HEK293 (cell line): Measurements from ENCODE around the gene PGGT1B.

Source experiments
- EGR2 ChIP-seq: fragments of 450-650 bp; formaldehyde crosslinking; IDR thresholded peaks from 2 replicates; pipeline ENCODE4 v1.5.1; 2016; ENCODE audit warnings: low read depth, missing biosample characterization, missing genetic modification characterization
- FEZF1 ChIP-seq: fragments of 450-650 bp; formaldehyde crosslinking; IDR thresholded peaks from 2 replicates; pipeline ENCODE4 v1.5.1; 2016; ENCODE audit warnings: missing biosample characterization, missing genetic modification characterization
- GFI1B ChIP-seq: fragments of 450-650 bp; formaldehyde crosslinking; IDR thresholded peaks from 2 replicates; pipeline ENCODE4 v1.5.1; 2016; ENCODE audit warnings: missing biosample characterization, missing genetic modification characterization
- KLF17 ChIP-seq: fragments of 450-650 bp; formaldehyde crosslinking; IDR thresholded peaks from 2 replicates; pipeline ENCODE4 v1.5.1; 2016; ENCODE audit warnings: missing biosample characterization, missing genetic modification characterization
- PRDM10 ChIP-seq: fragments of 450-650 bp; formaldehyde crosslinking; IDR thresholded peaks from 2 replicates; pipeline ENCODE4 v1.5.1; 2016; ENCODE audit warnings: missing biosample characterization, missing genetic modification characterization
- RBAK ChIP-seq: fragments of 450-650 bp; formaldehyde crosslinking; IDR thresholded peaks from 2 replicates; pipeline ENCODE4 v1.5.1; 2016; ENCODE audit warnings: missing biosample characterization, missing genetic modification characterization
- SP7 ChIP-seq: fragments of 450-650 bp; formaldehyde crosslinking; IDR thresholded peaks from 2 replicates; pipeline ENCODE4 v1.5.1; 2016; ENCODE audit warnings: missing biosample characterization, missing genetic modification characterization
- WT1 ChIP-seq: fragments of 450-650 bp; formaldehyde crosslinking; IDR thresholded peaks from 2 replicates; pipeline ENCODE4 v1.5.1; 2016; ENCODE audit warnings: missing biosample characterization, missing genetic modification characterization
- ZBTB21 ChIP-seq: fragments of 450-650 bp; formaldehyde crosslinking; IDR thresholded peaks from 2 replicates; pipeline ENCODE4 v1.5.1; 2017; ENCODE audit warnings: missing biosample characterization, missing genetic modification characterization
- ZIC2 ChIP-seq: fragments of 450-650 bp; formaldehyde crosslinking; IDR thresholded peaks from 2 replicates; pipeline ENCODE4 v1.5.1; 2016; ENCODE audit warnings: missing biosample characterization, missing genetic modification characterization
- ZNF214 ChIP-seq: fragments of 450-650 bp; formaldehyde crosslinking; IDR thresholded peaks from 2 replicates; pipeline ENCODE4 v1.5.1; 2017; ENCODE audit warnings: missing biosample characterization, mild to moderate bottlenecking, missing genetic modification characterization, borderline replicate concordance
- ZNF311 ChIP-seq: fragments of 450-650 bp; formaldehyde crosslinking; IDR thresholded peaks from 2 replicates; pipeline ENCODE4 v1.5.1; 2017; ENCODE audit warnings: missing biosample characterization, missing genetic modification characterization, borderline replicate concordance
- ZNF391 ChIP-seq: fragments of 450-650 bp; formaldehyde crosslinking; IDR thresholded peaks from 2 replicates; pipeline ENCODE4 v1.5.1; 2016; ENCODE audit warnings: low read depth, missing biosample characterization, missing genetic modification characterization, borderline replicate concordance
- ZNF488 ChIP-seq: fragments of 450-650 bp; formaldehyde crosslinking; IDR thresholded peaks from 2 replicates; pipeline ENCODE4 v1.5.1; 2016; ENCODE audit warnings: missing biosample characterization, missing genetic modification characterization
- ZNF501 ChIP-seq: fragments of 450-650 bp; formaldehyde crosslinking; IDR thresholded peaks from 2 replicates; pipeline ENCODE4 v1.5.1; 2016; ENCODE audit warnings: missing biosample characterization, missing genetic modification characterization
- ZNF701 ChIP-seq: fragments of 450-650 bp; formaldehyde crosslinking; IDR thresholded peaks from 2 replicates; pipeline ENCODE4 v1.5.1; 2016; ENCODE audit warnings: missing biosample characterization, missing genetic modification characterization
- ZNF776 ChIP-seq: fragments of 450-650 bp; formaldehyde crosslinking; IDR thresholded peaks from 2 replicates; pipeline ENCODE4 v1.5.0; 2017; ENCODE audit warnings: missing biosample characterization, missing genetic modification characterization, borderline replicate concordance
- ZNF791 ChIP-seq: fragments of 450-650 bp; formaldehyde crosslinking; IDR thresholded peaks from 2 replicates; pipeline ENCODE4 v1.5.1; 2016; ENCODE audit warnings: missing biosample characterization, missing genetic modification characterization
- ZSCAN16 ChIP-seq: fragments of 450-650 bp; formaldehyde crosslinking; IDR thresholded peaks from 2 replicates; pipeline ENCODE4 v1.5.1; 2016; ENCODE audit warnings: missing biosample characterization, missing genetic modification characterization
- TF ChIP-seq, protein P1 (sequence below): fragments of 450-650 bp; formaldehyde crosslinking; IDR thresholded peaks from 2 replicates; pipeline ENCODE4 v1.5.1; 2016; ENCODE audit warnings: missing biosample characterization, missing genetic modification characterization, borderline replicate concordance
- TF ChIP-seq, protein P2 (sequence below): fragments of 450-650 bp; formaldehyde crosslinking; IDR thresholded peaks from 2 replicates; pipeline ENCODE4 v1.5.1; 2016; ENCODE audit warnings: missing biosample characterization, missing genetic modification characterization
- TF ChIP-seq, protein P3 (sequence below): fragments of 450-650 bp; formaldehyde crosslinking; IDR thresholded peaks from 2 replicates; pipeline ENCODE4 v1.5.1; 2016; ENCODE audit warnings: missing biosample characterization, missing genetic modification characterization
- TF ChIP-seq, protein P4 (sequence below): fragments of 450-650 bp; formaldehyde crosslinking; IDR thresholded peaks from 2 replicates; pipeline ENCODE4 v1.5.1; 2016; ENCODE audit warnings: missing biosample characterization, missing genetic modification characterization
- TF ChIP-seq, protein P5 (sequence below): fragments of 450-650 bp; formaldehyde crosslinking; IDR thresholded peaks from 2 replicates; pipeline ENCODE4 v1.5.1; 2016; ENCODE audit warnings: missing biosample characterization, missing genetic modification characterization

PGGT1B gene

DNA sequence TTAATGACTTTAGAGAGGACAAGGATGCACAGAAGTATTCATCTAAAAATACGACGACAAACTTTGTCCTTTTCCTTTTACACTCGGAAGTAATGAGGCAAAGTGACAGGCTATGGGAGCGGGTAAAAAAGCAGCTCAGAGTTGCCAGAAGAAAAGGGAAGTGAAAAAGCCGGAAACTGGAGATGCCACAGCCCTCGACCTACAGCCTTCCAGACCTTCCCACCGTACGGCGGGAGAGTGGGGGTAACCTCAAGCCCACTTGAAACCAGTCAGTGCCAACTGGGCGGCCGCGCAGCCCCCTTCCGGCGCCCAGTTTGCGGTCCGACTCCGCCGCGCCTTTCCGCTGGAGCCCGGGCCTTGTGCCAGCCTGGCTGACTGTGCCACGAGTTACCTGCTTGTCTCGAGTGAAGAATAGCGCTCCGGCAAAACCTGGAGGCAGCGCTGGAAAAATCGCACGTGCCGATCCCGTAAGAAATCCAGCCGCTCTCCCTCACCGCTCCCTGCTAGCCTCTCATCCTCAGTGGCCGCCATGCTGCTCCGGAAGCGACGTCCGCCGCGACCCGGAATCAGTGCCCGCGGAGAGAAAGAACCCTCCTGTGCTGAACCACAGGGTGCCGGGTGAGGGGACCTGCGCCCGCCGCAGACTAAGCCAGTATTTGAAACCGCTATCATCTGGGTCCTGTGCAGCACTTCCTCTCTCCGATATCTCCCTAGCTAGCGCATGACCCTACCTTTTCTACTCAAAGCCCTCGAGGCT lies at the start of gene PGGT1B (continued):
- TF ChIP-seq, protein P1, sequence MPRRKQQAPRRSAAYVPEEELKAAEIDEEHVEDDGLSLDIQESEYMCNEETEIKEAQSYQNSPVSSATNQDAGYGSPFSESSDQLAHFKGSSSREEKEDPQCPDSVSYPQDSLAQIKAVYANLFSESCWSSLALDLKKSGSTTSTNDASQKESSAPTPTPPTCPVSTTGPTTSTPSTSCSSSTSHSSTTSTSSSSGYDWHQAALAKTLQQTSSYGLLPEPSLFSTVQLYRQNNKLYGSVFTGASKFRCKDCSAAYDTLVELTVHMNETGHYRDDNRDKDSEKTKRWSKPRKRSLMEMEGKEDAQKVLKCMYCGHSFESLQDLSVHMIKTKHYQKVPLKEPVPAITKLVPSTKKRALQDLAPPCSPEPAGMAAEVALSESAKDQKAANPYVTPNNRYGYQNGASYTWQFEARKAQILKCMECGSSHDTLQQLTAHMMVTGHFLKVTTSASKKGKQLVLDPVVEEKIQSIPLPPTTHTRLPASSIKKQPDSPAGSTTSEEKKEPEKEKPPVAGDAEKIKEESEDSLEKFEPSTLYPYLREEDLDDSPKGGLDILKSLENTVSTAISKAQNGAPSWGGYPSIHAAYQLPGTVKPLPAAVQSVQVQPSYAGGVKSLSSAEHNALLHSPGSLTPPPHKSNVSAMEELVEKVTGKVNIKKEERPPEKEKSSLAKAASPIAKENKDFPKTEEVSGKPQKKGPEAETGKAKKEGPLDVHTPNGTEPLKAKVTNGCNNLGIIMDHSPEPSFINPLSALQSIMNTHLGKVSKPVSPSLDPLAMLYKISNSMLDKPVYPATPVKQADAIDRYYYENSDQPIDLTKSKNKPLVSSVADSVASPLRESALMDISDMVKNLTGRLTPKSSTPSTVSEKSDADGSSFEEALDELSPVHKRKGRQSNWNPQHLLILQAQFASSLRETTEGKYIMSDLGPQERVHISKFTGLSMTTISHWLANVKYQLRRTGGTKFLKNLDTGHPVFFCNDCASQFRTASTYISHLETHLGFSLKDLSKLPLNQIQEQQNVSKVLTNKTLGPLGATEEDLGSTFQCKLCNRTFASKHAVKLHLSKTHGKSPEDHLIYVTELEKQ (tag by site-specific recombination), result no peak
- TF ChIP-seq, protein P2, sequence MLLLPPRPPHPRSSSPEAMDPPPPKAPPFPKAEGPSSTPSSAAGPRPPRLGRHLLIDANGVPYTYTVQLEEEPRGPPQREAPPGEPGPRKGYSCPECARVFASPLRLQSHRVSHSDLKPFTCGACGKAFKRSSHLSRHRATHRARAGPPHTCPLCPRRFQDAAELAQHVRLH, result peak; percentile 68; the same call in 1 of the 2 replicates
- TF ChIP-seq FEZF1 (tag by site-specific recombination), result no peak
- no peak for TF ChIP-seq ZNF391 (tag by site-specific recombination)
- TF ChIP-seq, protein P3, sequence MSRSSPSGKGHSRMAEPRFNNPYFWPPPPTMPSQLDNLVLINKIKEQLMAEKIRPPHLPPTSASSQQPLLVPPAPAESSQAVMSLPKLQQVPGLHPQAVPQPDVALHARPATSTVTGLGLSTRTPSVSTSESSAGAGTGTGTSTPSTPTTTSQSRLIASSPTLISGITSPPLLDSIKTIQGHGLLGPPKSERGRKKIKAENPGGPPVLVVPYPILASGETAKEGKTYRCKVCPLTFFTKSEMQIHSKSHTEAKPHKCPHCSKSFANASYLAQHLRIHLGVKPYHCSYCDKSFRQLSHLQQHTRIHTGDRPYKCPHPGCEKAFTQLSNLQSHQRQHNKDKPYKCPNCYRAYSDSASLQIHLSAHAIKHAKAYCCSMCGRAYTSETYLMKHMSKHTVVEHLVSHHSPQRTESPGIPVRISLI (tag by site-specific recombination), result 0 out of 2 replicates have a peak, but pooled peaks have one; percentile 27
- peak; percentile 93 for TF ChIP-seq PRDM10 (tag by site-specific recombination)
- TF ChIP-seq RBAK (tag by site-specific recombination), result no peak
- TF ChIP-seq ZNF311 (tag by site-specific recombination), result no peak
- peak; percentile 43; the same call in 1 of the 2 replicates for TF ChIP-seq EGR2 (tag by site-specific recombination)
- TF ChIP-seq WT1 (tag by site-specific recombination), result no peak; the same call in 1 of the 2 replicates
- peak; percentile 88 for TF ChIP-seq ZIC2 (tag by site-specific recombination)
- peak; percentile 65 for TF ChIP-seq GFI1B
- no peak for TF ChIP-seq ZNF701 (tag by site-specific recombination)
- no peak for TF ChIP-seq ZNF776
- TF ChIP-seq, protein P4, sequence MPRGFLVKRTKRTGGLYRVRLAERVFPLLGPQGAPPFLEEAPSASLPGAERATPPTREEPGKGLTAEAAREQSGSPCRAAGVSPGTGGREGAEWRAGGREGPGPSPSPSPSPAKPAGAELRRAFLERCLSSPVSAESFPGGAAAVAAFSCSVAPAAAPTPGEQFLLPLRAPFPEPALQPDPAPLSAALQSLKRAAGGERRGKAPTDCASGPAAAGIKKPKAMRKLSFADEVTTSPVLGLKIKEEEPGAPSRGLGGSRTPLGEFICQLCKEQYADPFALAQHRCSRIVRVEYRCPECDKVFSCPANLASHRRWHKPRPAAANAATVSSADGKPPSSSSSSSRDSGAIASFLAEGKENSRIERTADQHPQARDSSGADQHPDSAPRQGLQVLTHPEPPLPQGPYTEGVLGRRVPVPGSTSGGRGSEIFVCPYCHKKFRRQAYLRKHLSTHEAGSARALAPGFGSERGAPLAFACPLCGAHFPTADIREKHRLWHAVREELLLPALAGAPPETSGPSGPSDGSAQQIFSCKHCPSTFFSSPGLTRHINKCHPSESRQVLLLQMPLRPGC, result 0 out of 2 replicates have a peak, but pooled peaks have one; percentile 10
- TF ChIP-seq KLF17 (tag by site-specific recombination), result no peak
- TF ChIP-seq ZBTB21 (tag by site-specific recombination), result peak; percentile 31
- peak; percentile 96 for TF ChIP-seq ZNF501 (tag by site-specific recombination)
- TF ChIP-seq SP7 (tag by site-specific recombination), result peak; percentile 67
- TF ChIP-seq, protein P5, sequence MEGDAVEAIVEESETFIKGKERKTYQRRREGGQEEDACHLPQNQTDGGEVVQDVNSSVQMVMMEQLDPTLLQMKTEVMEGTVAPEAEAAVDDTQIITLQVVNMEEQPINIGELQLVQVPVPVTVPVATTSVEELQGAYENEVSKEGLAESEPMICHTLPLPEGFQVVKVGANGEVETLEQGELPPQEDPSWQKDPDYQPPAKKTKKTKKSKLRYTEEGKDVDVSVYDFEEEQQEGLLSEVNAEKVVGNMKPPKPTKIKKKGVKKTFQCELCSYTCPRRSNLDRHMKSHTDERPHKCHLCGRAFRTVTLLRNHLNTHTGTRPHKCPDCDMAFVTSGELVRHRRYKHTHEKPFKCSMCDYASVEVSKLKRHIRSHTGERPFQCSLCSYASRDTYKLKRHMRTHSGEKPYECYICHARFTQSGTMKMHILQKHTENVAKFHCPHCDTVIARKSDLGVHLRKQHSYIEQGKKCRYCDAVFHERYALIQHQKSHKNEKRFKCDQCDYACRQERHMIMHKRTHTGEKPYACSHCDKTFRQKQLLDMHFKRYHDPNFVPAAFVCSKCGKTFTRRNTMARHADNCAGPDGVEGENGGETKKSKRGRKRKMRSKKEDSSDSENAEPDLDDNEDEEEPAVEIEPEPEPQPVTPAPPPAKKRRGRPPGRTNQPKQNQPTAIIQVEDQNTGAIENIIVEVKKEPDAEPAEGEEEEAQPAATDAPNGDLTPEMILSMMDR (tag by site-specific recombination), result peak; percentile 65; the same call in 1 of the 2 replicates
- TF ChIP-seq ZNF791 (tag by site-specific recombination), result no peak
- TF ChIP-seq ZNF214 (tag by site-specific recombination), result no peak
- no peak for TF ChIP-seq ZNF488 (tag by site-specific recombination)
- TF ChIP-seq ZSCAN16, result 0 out of 2 replicates have a peak, but pooled peaks have one; percentile 34
